ENCODE measurements around the gene PTPN7.
"Not testable (repeated sequence)": the region's sequence is repeated elsewhere in the genome, so short reads cannot be mapped to it uniquely, and the experiment has no call there.

Gene PTPN7

GRCh38 chr1:202160377-202160940, at the start of gene PTPN7:
Gene PTPN7 (minus strand): TSS chr1:202160602. CDS start chr1:202159402, 1,200 bp downstream.
- DNase-seq: peak; percentile 80 to 85

GRCh38 chr1:202208351-202208857, 48.0 kb upstream of the PTPN7 start:
- no peak for DNase-seq

- no peak for DNase-seq
These were observed 46.9 kb upstream of the PTPN7 start for GRCh38 chr1:202207292-202207691.

- no peak for DNase-seq
These were observed 45.3 kb upstream of the PTPN7 start for GRCh38 chr1:202205523-202206190.

- no peak for DNase-seq
These were observed 43.7 kb upstream of the PTPN7 start for GRCh38 chr1:202204065-202204464.

- DNase-seq: peak; percentile 29 to 36
These were observed 43.0 kb upstream of the PTPN7 start for GRCh38 chr1:202203238-202204039.

- DNase-seq: no peak
These were observed 42.2 kb upstream of the PTPN7 start for GRCh38 chr1:202202500-202203168.

GRCh38 chr1:202201971-202202370, 41.6 kb upstream of the PTPN7 start:
- no peak for DNase-seq

GRCh38 chr1:202201266-202201665, 40.9 kb upstream of the PTPN7 start:
- DNase-seq: peak in 1 of 2 donors; percentile 35

GRCh38 chr1:202200669-202201068, 40.3 kb upstream of the PTPN7 start:
- no peak for DNase-seq

- DNase-seq: no peak
These were observed 39.7 kb upstream of the PTPN7 start for GRCh38 chr1:202200112-202200548.

GRCh38 chr1:202199040-202199889, 38.9 kb upstream of the PTPN7 start:
- DNase-seq: no peak

- DNase-seq: no peak
These were observed 37.9 kb upstream of the PTPN7 start for GRCh38 chr1:202198366-202198724.

GRCh38 chr1:202197653-202198365, 37.4 kb upstream of the PTPN7 start:
- DNase-seq: peak; percentile 39 to 55

- DNase-seq: no peak
These were observed 33.9 kb upstream of the PTPN7 start for GRCh38 chr1:202194328-202194648.

GRCh38 chr1:202193614-202194327, 33.4 kb upstream of the PTPN7 start, which contains the start of gene LGR6:
Gene LGR6 (plus strand): TSS chr1:202193799. CDS start chr1:202193990, 191 bp downstream.
- no peak for DNase-seq

GRCh38 chr1:202192770-202193613, 32.6 kb upstream of the PTPN7 start:
- DNase-seq: peak; percentile 56 to 61

- DNase-seq: not testable (repeated sequence)
These were observed 31.0 kb upstream of the PTPN7 start for GRCh38 chr1:202191391-202191790.

GRCh38 chr1:202189918-202190715, 29.7 kb upstream of the PTPN7 start:
- no peak for DNase-seq

Data from CD4-positive, alpha-beta T cell treated with Interleukin-1 beta for 1 hour (primary cell).